NAMALWA (cell line): ENCODE results near the gene TAOK2.
"Not testable (repeated sequence)": the region's sequence is repeated elsewhere in the genome, so short reads cannot be mapped to it uniquely, and the experiment has no call there.

Experiments
- DNase-seq: peaks from one replicate; pipeline ENCODE4 v3.0.0-alpha.2; 2015; ENCODE audit warnings: low spot score

TAOK2 gene

GRCh38 chr16:29973384-29974246 lies at the start of gene TAOK2:
TAOK2 (plus strand) TSS chr16:29973868; CDS start chr16:29977773, 3,905 bp downstream.
- peak; percentile 99 for DNase-seq

GRCh38 chr16:29925105-29925756 lies 48.4 kb upstream of the TAOK2 start:
- peak; percentile 25 for DNase-seq

GRCh38 chr16:29925781-29926710 lies 47.6 kb upstream of the TAOK2 start, which contains the start of gene KCTD13:
KCTD13 (minus strand) TSS chr16:29926226; CDS start chr16:29926033, 193 bp downstream.
- peak; percentile 93 for DNase-seq

- DNase-seq, result no peak
Measured at GRCh38 chr16:29926711-29927052, 47.0 kb upstream of the TAOK2 start.

- no peak for DNase-seq
Measured at GRCh38 chr16:29927070-29927905, 46.4 kb upstream of the TAOK2 start.

GRCh38 chr16:29931750-29932149 lies 41.9 kb upstream of the TAOK2 start:
- DNase-seq, result not testable (repeated sequence)

- no peak for DNase-seq
Measured at GRCh38 chr16:29940656-29941055, 33.0 kb upstream of the TAOK2 start.

GRCh38 chr16:29943846-29944799 lies 29.5 kb upstream of the TAOK2 start:
- no peak for DNase-seq

GRCh38 chr16:29947897-29948296 lies 25.8 kb upstream of the TAOK2 start:
- no peak for DNase-seq

GRCh38 chr16:29950806-29951461 lies 22.7 kb upstream of the TAOK2 start:
- DNase-seq, result no peak

GRCh38 chr16:29951625-29952365 lies 21.9 kb upstream of the TAOK2 start:
- DNase-seq, result no peak

- DNase-seq, result no peak
Measured at GRCh38 chr16:29958756-29959155, 14.9 kb upstream of the TAOK2 start.

- no peak for DNase-seq
Measured at GRCh38 chr16:29959293-29959692, 14.4 kb upstream of the TAOK2 start.

GRCh38 chr16:29959821-29960220 lies 13.8 kb upstream of the TAOK2 start:
- not testable (repeated sequence) for DNase-seq

- DNase-seq, result no peak
Measured at GRCh38 chr16:29961127-29961478, 12.6 kb upstream of the TAOK2 start.

GRCh38 chr16:29961479-29962343 lies 12.0 kb upstream of the TAOK2 start, which contains the start of gene TMEM219:
TMEM219 (plus strand) TSS chr16:29962079; CDS start chr16:29963144, 1,065 bp downstream.
- peak; percentile 94 for DNase-seq

GRCh38 chr16:29962344-29962994 lies 11.2 kb upstream of the TAOK2 start:
- peak; percentile 37 for DNase-seq
